ENCODE measurements around the gene TRIM39. TPM values are rescaled to one million over a fixed set of nuclear protein-coding genes. Genes with fewer than 3 reads are reported as not detected.

TRIM39 gene
- total and polyA plus RNA-seq, 2 of the 13 experiments (the other 11 are each of a cell fraction or from before 2014, with no cell fraction given): 7.7 to 14.6 TPM

- TF ChIP-seq ZNF687 (CRISPR knock-in tag; IDR thresholded peaks at IDR 0.05) (peak; percentile 92), PTBP1 (IDR thresholded peaks at IDR 0.05; ENCODE audit: low read depth, low read length, poor library complexity, severe bottlenecking) (peak; percentile 27), MAFK (conservative IDR thresholded peaks at IDR 0.05 in 1 of 2, IDR thresholded peaks at IDR 0.05 in 1 of 2; ENCODE audit: low read length in 2 of 2) (no peak), ZNF44 (CRISPR knock-in tag; IDR thresholded peaks at IDR 0.05) (no peak), KDM3A (CRISPR knock-in tag; IDR thresholded peaks at IDR 0.05; ENCODE audit: low read depth) (peak; percentile 61; the same call in 1 of the 2 replicates), SP4 (CRISPR knock-in tag; IDR thresholded peaks at IDR 0.05) (peak; percentile 82), ZNF616 (CRISPR knock-in tag; IDR thresholded peaks at IDR 0.05; ENCODE audit: low read depth) (peak; percentile 2; the same call in 1 of the 2 replicates), SRSF1 (optimal IDR thresholded peaks at IDR 0.05; ENCODE audit: low read depth, low read length) (peak; percentile 77), HMGA1 (CRISPR knock-in tag; conservative IDR thresholded peaks at IDR 0.05) (no peak), ZNF33B (CRISPR knock-in tag; IDR thresholded peaks at IDR 0.05) (peak; percentile 62; the same call in 1 of the 2 replicates), PHF8 (CRISPR knock-in tag; IDR thresholded peaks at IDR 0.05) (peak; percentile 89), HIVEP1 (CRISPR knock-in tag; IDR thresholded peaks at IDR 0.05) (peak; percentile 9; the same call in 1 of the 2 replicates), RXRA (CRISPR knock-in tag; IDR thresholded peaks at IDR 0.05) (peak; percentile 25; the same call in 1 of the 2 replicates), ZNF724P (CRISPR knock-in tag; IDR thresholded peaks at IDR 0.05; ENCODE audit: borderline replicate concordance) (peak; percentile 29; the same call in 1 of the 2 replicates), ZSCAN12 (CRISPR knock-in tag; IDR thresholded peaks at IDR 0.05) (peak; percentile 83; the same call in 1 of the 2 replicates), KDM6A (CRISPR knock-in tag; IDR thresholded peaks at IDR 0.05; ENCODE audit: low read depth) (no peak), HMG20B (CRISPR knock-in tag; conservative IDR thresholded peaks at IDR 0.05) (no peak), ZNF180 (CRISPR knock-in tag; IDR thresholded peaks at IDR 0.05; ENCODE audit: borderline replicate concordance, low read depth) (no peak; the same call in 1 of the 2 replicates), MAFG (CRISPR knock-in tag; IDR thresholded peaks at IDR 0.05) (no peak), ZNF121 (CRISPR knock-in tag; IDR thresholded peaks at IDR 0.05) (peak; percentile 42; the same call in 1 of the 2 replicates), GATAD2A (CRISPR knock-in tag; IDR thresholded peaks at IDR 0.05) (no peak), NFIB (CRISPR knock-in tag; IDR thresholded peaks at IDR 0.05; ENCODE audit: borderline replicate concordance) (no peak), ZFP1 (CRISPR knock-in tag; IDR thresholded peaks at IDR 0.05) (no peak; the same call in 1 of the 2 replicates), PHF21A (CRISPR knock-in tag; IDR thresholded peaks at IDR 0.05) (peak; percentile 5), ZNF253 (CRISPR knock-in tag; IDR thresholded peaks at IDR 0.05; ENCODE audit: borderline replicate concordance) (no peak)
Observed at GRCh38 chr6:30326526-30327231, at the start of gene TRIM39 (continued).
